GM12878 (cell line): ENCODE measurements around the gene CYS1. TPM values are rescaled to one million over a fixed set of nuclear protein-coding genes. Genes with fewer than 3 reads are reported as not detected.

ENCODE experiments used
- polyA plus RNA-seq, 11 experiments: library from polyadenylated mRNA; depleted of rRNA in 4 of 11; unstranded in 6 of 11; stranded (reverse) in 5 of 11; fragments of >200 nt; fragmentation: Nextera tagmentation in 4 of 11; fragmentation: Illumina TruSeq in 1 of 11; extraction: Ambion mirVana in 4 of 11; extraction: Trizol in 1 of 11; gene quantifications; 1 replicate in 1 of 11; 2 replicates in 10 of 11; pipeline versions ENCODE4 v1.2.1 to v1.2.3, GENCODE V29; 2011 to 2016; ENCODE audit warnings: inconsistent platforms in 2 of 11, missing spikeins in 2 of 11, low read depth in 1 of 11
- small RNA-seq: library from RNA; depleted of rRNA; stranded (forward); fragments of <200 nt; gene quantifications from one replicate; pipeline ENCODE3, GENCODE V24; 2014
- total RNA-seq, 4 experiments: library from RNA; depleted of rRNA in 3 of 4; stranded (reverse); fragments of >200 nt in 3 of 4; fragmentation: Illumina TruSeq in 1 of 4; extraction: Trizol in 1 of 4; gene quantifications; 2 replicates each; pipeline versions ENCODE4 v1.2.1 to v1.2.3, GENCODE V29; 2013 to 2021

The CYS1 gene
- total and polyA plus RNA-seq, 10 of the 15 experiments (the other 5 are each of a cell fraction or from before 2014, with no cell fraction given): 0.35 to 6.4 (median 2.5) TPM

Small RNA genes within 50 kb of the gene (small RNA-seq; reads per million reads assigned to genes)
- gene RF00568: not detected

Other genes starting within 250 kb of the CYS1 start
- gene TAF1B, start 236.9 kb downstream of the CYS1 start, total RNA-seq (2014; rRNA removed): 8.4 and 10.3 TPM in 2 replicates
- gene TAF1B, start 236.9 kb downstream of the CYS1 start, total RNA-seq (2014; rRNA removed; fragmentation: Illumina TruSeq; extraction: Trizol): 18.3 and 18.8 TPM in 2 replicates
- gene TAF1B, start 236.9 kb downstream of the CYS1 start, total RNA-seq (2021): 10.6 and 12.4 TPM in 2 replicates
- gene TAF1B, start 236.9 kb downstream of the CYS1 start, polyA plus RNA-seq (2011; rRNA removed): 15.9 and 19.5 TPM in 2 replicates
- 12.5 and 13.1 TPM in 2 replicates for gene TAF1B, start 236.9 kb downstream of the CYS1 start, polyA plus RNA-seq (2014; fragmentation: Illumina TruSeq; extraction: Trizol)
- 1 to 10 TPM; 9.4 to 9.9 TPM for gene TAF1B, start 236.9 kb downstream of the CYS1 start, polyA plus RNA-seq (2014; fragmentation: Nextera tagmentation; extraction: Ambion mirVana)
- gene TAF1B, start 236.9 kb downstream of the CYS1 start, polyA plus RNA-seq (2014; rRNA removed): 8.1 and 8.8 TPM in 2 replicates
- gene TAF1B, start 236.9 kb downstream of the CYS1 start, polyA plus RNA-seq (2016; fragmentation: Nextera tagmentation; extraction: Ambion mirVana): 10 to 100 TPM; 12.8 to 15.3 TPM
- 0.11 and 0.16 TPM in 2 replicates for gene GRHL1, start 128.7 kb downstream of the CYS1 start, total RNA-seq (2014; rRNA removed)
- 0.13 and 0.18 TPM in 2 replicates for gene GRHL1, start 128.7 kb downstream of the CYS1 start, total RNA-seq (2014; rRNA removed; fragmentation: Illumina TruSeq; extraction: Trizol)
- 0.19 and 0.28 TPM in 2 replicates for gene GRHL1, start 128.7 kb downstream of the CYS1 start, total RNA-seq (2021)
- gene GRHL1, start 128.7 kb downstream of the CYS1 start, polyA plus RNA-seq (2011; rRNA removed): 0.39 and 0.81 TPM in 2 replicates
- gene GRHL1, start 128.7 kb downstream of the CYS1 start, polyA plus RNA-seq (2014; fragmentation: Illumina TruSeq; extraction: Trizol): 0.28 and 0.70 TPM in 2 replicates
- gene GRHL1, start 128.7 kb downstream of the CYS1 start, polyA plus RNA-seq (2014; fragmentation: Nextera tagmentation; extraction: Ambion mirVana): under 1 TPM in 1 of 2 experiments, not detected in 1; 0.09 TPM
- gene GRHL1, start 128.7 kb downstream of the CYS1 start, polyA plus RNA-seq (2014; rRNA removed): 0.52 and 0.61 TPM in 2 replicates
- gene GRHL1, start 128.7 kb downstream of the CYS1 start, polyA plus RNA-seq (2016; fragmentation: Nextera tagmentation; extraction: Ambion mirVana): under 1 TPM; 0.29 to 0.50 TPM
- 0.23 and 0.27 TPM in 2 replicates for gene KLF11, start 36.9 kb downstream of the CYS1 start, total RNA-seq (2014; rRNA removed)
- gene KLF11, start 36.9 kb downstream of the CYS1 start, total RNA-seq (2014; rRNA removed; fragmentation: Illumina TruSeq; extraction: Trizol): 0.13 and 0.18 TPM in 2 replicates
- 0.18 and 0.19 TPM in 2 replicates for gene KLF11, start 36.9 kb downstream of the CYS1 start, total RNA-seq (2021)
- 0.53 and 0.54 TPM in 2 replicates for gene KLF11, start 36.9 kb downstream of the CYS1 start, polyA plus RNA-seq (2011; rRNA removed)
- gene KLF11, start 36.9 kb downstream of the CYS1 start, polyA plus RNA-seq (2014; fragmentation: Illumina TruSeq; extraction: Trizol): 0.21 and 0.22 TPM in 2 replicates
- under 1 TPM; 0.03 to 0.11 TPM for gene KLF11, start 36.9 kb downstream of the CYS1 start, polyA plus RNA-seq (2014; fragmentation: Nextera tagmentation; extraction: Ambion mirVana)
- gene KLF11, start 36.9 kb downstream of the CYS1 start, polyA plus RNA-seq (2014; rRNA removed): 0.13 and 0.14 TPM in 2 replicates
- gene KLF11, start 36.9 kb downstream of the CYS1 start, polyA plus RNA-seq (2016; fragmentation: Nextera tagmentation; extraction: Ambion mirVana): under 1 TPM in 1 of 2 experiments, not detected in 1; 0.04 TPM
- 146 and 155 TPM in 2 replicates for gene RRM2, start 42.3 kb upstream of the CYS1 start, total RNA-seq (2014; rRNA removed)
- 122 and 130 TPM in 2 replicates for gene RRM2, start 42.3 kb upstream of the CYS1 start, total RNA-seq (2014; rRNA removed; fragmentation: Illumina TruSeq; extraction: Trizol)
- 231 and 270 TPM in 2 replicates for gene RRM2, start 42.3 kb upstream of the CYS1 start, total RNA-seq (2021)
- 107 and 115 TPM in 2 replicates for gene RRM2, start 42.3 kb upstream of the CYS1 start, polyA plus RNA-seq (2011; rRNA removed)
- gene RRM2, start 42.3 kb upstream of the CYS1 start, polyA plus RNA-seq (2014; fragmentation: Illumina TruSeq; extraction: Trizol): 163 and 186 TPM in 2 replicates
- gene RRM2, start 42.3 kb upstream of the CYS1 start, polyA plus RNA-seq (2014; fragmentation: Nextera tagmentation; extraction: Ambion mirVana): 10 to 100 TPM; 54.4 to 64.5 TPM
- 196 and 232 TPM in 2 replicates for gene RRM2, start 42.3 kb upstream of the CYS1 start, polyA plus RNA-seq (2014; rRNA removed)
- 100 to 1,000 TPM; 768 to 771 TPM for gene RRM2, start 42.3 kb upstream of the CYS1 start, polyA plus RNA-seq (2016; fragmentation: Nextera tagmentation; extraction: Ambion mirVana)
- gene HPCAL1, start 222.5 kb upstream of the CYS1 start, total RNA-seq (2014; rRNA removed): 7.4 and 8.1 TPM in 2 replicates
- gene HPCAL1, start 222.5 kb upstream of the CYS1 start, total RNA-seq (2014; rRNA removed; fragmentation: Illumina TruSeq; extraction: Trizol): 2.1 and 3.0 TPM in 2 replicates
- gene HPCAL1, start 222.5 kb upstream of the CYS1 start, total RNA-seq (2021): 10.0 and 10.8 TPM in 2 replicates
- 6.8 and 12.8 TPM in 2 replicates for gene HPCAL1, start 222.5 kb upstream of the CYS1 start, polyA plus RNA-seq (2011; rRNA removed)
- 0.62 and 3.1 TPM in 2 replicates for gene HPCAL1, start 222.5 kb upstream of the CYS1 start, polyA plus RNA-seq (2014; fragmentation: Illumina TruSeq; extraction: Trizol)
- gene HPCAL1, start 222.5 kb upstream of the CYS1 start, polyA plus RNA-seq (2014; fragmentation: Nextera tagmentation; extraction: Ambion mirVana): 1 to 10 TPM in 1 of 2 experiments, under 1 TPM in 1; 0.40 to 1.3 TPM
- gene HPCAL1, start 222.5 kb upstream of the CYS1 start, polyA plus RNA-seq (2014; rRNA removed): 8.7 and 9.4 TPM in 2 replicates
- gene HPCAL1, start 222.5 kb upstream of the CYS1 start, polyA plus RNA-seq (2016; fragmentation: Nextera tagmentation; extraction: Ambion mirVana): 1 to 10 TPM; 7.8 to 8.6 TPM